WERI-Rb-1 (cell line): ENCODE results near the gene FBXL17.

Experiments used
- DNase-seq: peaks from one replicate; pipeline ENCODE4 v3.0.0-alpha.2; 2020
- H3K27ac ChIP-seq: fragments of 250-450 bp; sonication (Bioruptor Pico); 2 replicates; pipeline ENCODE4 v1.5.1; 2020; ENCODE audit warnings: mild to moderate bottlenecking, moderate library complexity
- H3K27me3 ChIP-seq: fragments of 250-450 bp; sonication (Bioruptor Pico); 2 replicates; pipeline ENCODE4 v1.5.1; 2021; ENCODE audit warnings: mild to moderate bottlenecking, low read depth, moderate library complexity; ENCODE audit not compliant: insufficient read depth, severe bottlenecking
- H3K36me3 ChIP-seq: fragments of 250-450 bp; sonication (Bioruptor Pico); 2 replicates; pipeline ENCODE4 v1.5.1; 2020; ENCODE audit warnings: mild to moderate bottlenecking, moderate library complexity
- H3K4me3 ChIP-seq: 2 replicates; pipeline ENCODE4 v1.5.1; 2011; ENCODE audit warnings: low read depth, mild to moderate bottlenecking, control low read depth, low read length
- H3K9me3 ChIP-seq: fragments of 250-450 bp; sonication (Bioruptor Pico); 2 replicates; pipeline ENCODE4 v1.5.1; 2021; ENCODE audit warnings: mild to moderate bottlenecking, moderate library complexity; ENCODE audit not compliant: severe bottlenecking
- CTCF ChIP-seq: IDR thresholded peaks from 2 replicates; pipeline ENCODE4 v1.5.1; 2011; ENCODE audit warnings: low read depth, mild to moderate bottlenecking, control low read depth, inconsistent platforms, low read length

FBXL17 gene

GRCh38 chr5:107809201-107810034 lies 572.5 kb downstream of the FBXL17 start:
- Histone ChIP-seq H3K27me3 (no peaks in the 10 kb centered on the region), H3K4me3 (no peak overlapping the region), H3K36me3 (no peaks in the 10 kb centered on the region), H3K9me3 (no peaks in the 10 kb centered on the region), H3K27ac (peak overlapping the region; percentile 93)
- TF ChIP-seq CTCF, result no peak
- no peak for DNase-seq
